ENCODE measurements around the gene TLNRD1. TPM values are rescaled to one million over a fixed set of nuclear protein-coding genes. Genes with fewer than 3 reads are reported as not detected.
A peak's percentile ranks its signal among the peaks of the same experiment; 100 is the strongest.

TLNRD1 gene
- total RNA-seq, 1 donor from 2014 or later = 5.5 TPM

- Histone ChIP-seq H3K4me3 (no peak overlapping the region), H3K4me1 (peaks cover 76% of the 10 kb centered on the region), H3K27me3 (ENCODE audit: low read depth) (no peaks in the 10 kb centered on the region), H3K36me3 (peaks cover 5% of the 10 kb centered on the region), H3K27ac (replicated peaks) (peak overlapping the region; percentile 34), H3K9me3 (replicated peaks) (no peaks in the 10 kb centered on the region)
- DNase-seq = no peak
- TF ChIP-seq CTCF (IDR thresholded peaks at IDR 0.05; ENCODE audit: borderline replicate concordance) = no peak
- intact Hi-C loops (cut with micrococcal nuclease) = no loop called here
Observed at GRCh38 chr15:80986487-80986886, 14.2 kb upstream of the TLNRD1 start.

- Histone ChIP-seq H3K9me3 (replicated peaks) (no peaks in the 10 kb centered on the region), H3K27ac (replicated peaks) (peak overlapping the region; percentile 94), H3K4me1 (peaks cover 84% of the 10 kb centered on the region), H3K4me3 (peak overlapping the region; percentile 92), H3K36me3 (no peaks in the 10 kb centered on the region), H3K27me3 (ENCODE audit: low read depth) (no peaks in the 10 kb centered on the region)
- intact Hi-C loops (cut with micrococcal nuclease) = no loop called here
- TF ChIP-seq CTCF (IDR thresholded peaks at IDR 0.05; ENCODE audit: borderline replicate concordance) = no peak
- DNase-seq = no peak
Observed at GRCh38 chr15:80988148-80988796, 12.5 kb upstream of the TLNRD1 start.

GRCh38 chr15:80989081-80989517 lies 11.6 kb upstream of the TLNRD1 start:
- H3K4me3 ChIP-seq = peak overlapping the region; percentile 92
- DNase-seq = no peak
- no peaks in the 10 kb centered on the region for H3K27me3 ChIP-seq (ENCODE audit: low read depth)
- peak overlapping the region; percentile 94 for H3K27ac ChIP-seq (replicated peaks)
- H3K4me1 ChIP-seq = peaks cover 80% of the 10 kb centered on the region
- no peaks in the 10 kb centered on the region for H3K36me3 ChIP-seq
- no peak for TF ChIP-seq CTCF (IDR thresholded peaks at IDR 0.05; ENCODE audit: borderline replicate concordance)
- no peaks in the 10 kb centered on the region for H3K9me3 ChIP-seq (replicated peaks)
- intact Hi-C loops (cut with micrococcal nuclease) = no loop called here

GRCh38 chr15:80989518-80990478 lies 10.9 kb upstream of the TLNRD1 start, which contains the start of gene MESD:
MESD (minus strand) TSS chr15:80989819; CDS start chr15:80989791, 28 bp downstream.
- Histone ChIP-seq H3K36me3 (no peaks in the 10 kb centered on the region), H3K4me3 (peak within 1 kb of the TSS; percentile 92), H3K27me3 (ENCODE audit: low read depth) (no peaks in the 10 kb centered on the region), H3K9me3 (replicated peaks) (no peaks in the 10 kb centered on the region), H3K27ac (replicated peaks) (peak within 1 kb of the TSS; percentile 94), H3K4me1 (peaks cover 73% of the 10 kb centered on the region)
- TF ChIP-seq CTCF (IDR thresholded peaks at IDR 0.05; ENCODE audit: borderline replicate concordance) = no peak
- peak; percentile 99 for DNase-seq
- intact Hi-C loops (cut with micrococcal nuclease) = loop anchor here (10.0 kb wide), 1 partner anchor 275 kb away; no protein-coding TSS in a partner anchor

GRCh38 chr15:80990955-80991354 lies 9.8 kb upstream of the TLNRD1 start:
- H3K4me1 ChIP-seq = peaks cover 61% of the 10 kb centered on the region
- TF ChIP-seq CTCF (IDR thresholded peaks at IDR 0.05; ENCODE audit: borderline replicate concordance) = no peak

More at GRCh38 chr15:80990955-80991354, 9.8 kb upstream of the TLNRD1 start:
- intact Hi-C loops (cut with micrococcal nuclease) = loop anchor here (10.0 kb wide), 1 partner anchor 274 kb away; no protein-coding TSS in a partner anchor
- no peaks in the 10 kb centered on the region for H3K27me3 ChIP-seq (ENCODE audit: low read depth)
- H3K9me3 ChIP-seq (replicated peaks) = no peaks in the 10 kb centered on the region
- no peaks in the 10 kb centered on the region for H3K36me3 ChIP-seq
- H3K27ac ChIP-seq (replicated peaks) = peak overlapping the region; percentile 94
- DNase-seq = no peak
- H3K4me3 ChIP-seq = no peak overlapping the region

Data from left ventricle myocardium inferior (tissue), 1 donor.